ENCODE measurements around the gene ADAP1.

- TF ChIP-seq CTCF (IDR thresholded peaks at IDR 0.05; ENCODE audit: borderline replicate concordance, extremely low read depth, low read length, poor library complexity, severe bottlenecking) (no peak), EZH2 (IDR thresholded peaks at IDR 0.05; ENCODE audit: borderline replicate concordance, low read depth, low read length, severe bottlenecking) (no peak)
These were observed 29.2 kb upstream of the ADAP1 start for GRCh38 chr7:983616-984071.

Measured in DND-41 (cell line).